GM18907 (cell line): ENCODE measurements around the gene GNAI3.
"Not testable (repeated sequence)": the region's sequence is repeated elsewhere in the genome, so short reads cannot be mapped to it uniquely, and the experiment has no call there.

Experiments
- ATAC-seq: cut with Tn5 transposase; IDR thresholded peaks from one replicate; pipeline ENCODE4 v1.9.1; 2021; ENCODE audit warnings: mild to moderate bottlenecking, moderate library complexity; ENCODE audit not compliant: unreplicated experiment

The GNAI3 gene

GRCh38 chr1:109657395-109657794 lies 109.0 kb downstream of the GNAI3 start:
- ATAC-seq, result no peak

DNA sequence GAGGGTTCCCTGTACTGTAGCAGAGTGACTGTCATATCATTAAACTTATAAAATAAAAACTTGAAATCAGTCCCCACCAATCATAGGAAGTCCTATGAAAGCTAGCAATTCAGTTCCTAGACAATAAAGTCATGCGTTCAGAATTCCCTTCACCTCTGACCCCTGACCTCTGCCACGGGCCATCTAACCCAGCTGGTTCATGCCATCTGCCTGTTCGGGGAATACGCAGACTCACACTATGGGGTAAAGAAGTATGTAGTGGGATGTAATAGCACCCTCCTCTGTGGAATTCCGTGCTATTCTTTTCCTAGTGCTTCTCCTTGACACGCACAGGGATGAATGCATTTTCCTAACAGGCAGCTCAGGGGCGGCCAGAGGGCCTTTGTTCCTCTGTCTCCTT lies 109.6 kb downstream of the GNAI3 start:
- no peak for ATAC-seq

DNA sequence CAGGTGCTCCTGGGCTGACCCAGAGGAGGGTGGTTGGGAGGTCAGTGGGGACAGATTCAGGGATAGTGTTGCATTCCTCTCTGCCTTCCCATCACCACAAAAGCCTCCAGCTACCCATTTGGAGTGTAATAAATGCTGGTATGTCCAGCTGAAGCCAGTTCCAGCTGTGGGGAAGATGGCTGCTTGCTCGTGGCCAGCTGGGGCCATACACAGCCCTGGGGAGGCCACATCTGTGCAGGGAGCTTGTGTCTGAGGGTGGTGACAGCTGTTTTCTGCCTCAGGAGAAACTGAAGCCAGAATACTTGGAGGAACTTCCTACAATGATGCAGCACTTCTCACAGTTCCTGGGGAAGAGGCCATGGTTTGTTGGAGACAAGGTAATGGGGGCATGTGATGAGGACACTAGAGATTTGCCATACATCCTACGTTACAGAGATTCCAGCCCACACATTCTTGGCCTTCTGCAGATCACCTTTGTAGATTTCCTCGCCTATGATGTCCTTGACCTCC lies 110.2 kb downstream of the GNAI3 start:
- ATAC-seq, result no peak

- ATAC-seq, result no peak
Measured at GRCh38 chr1:109659145-109659544, 110.7 kb downstream of the GNAI3 start.

- no peak for ATAC-seq
Measured at GRCh38 chr1:109659997-109660690, 111.7 kb downstream of the GNAI3 start.

GRCh38 chr1:109660691-109661026 lies 112.2 kb downstream of the GNAI3 start:
- ATAC-seq, result not testable (repeated sequence)

DNA sequence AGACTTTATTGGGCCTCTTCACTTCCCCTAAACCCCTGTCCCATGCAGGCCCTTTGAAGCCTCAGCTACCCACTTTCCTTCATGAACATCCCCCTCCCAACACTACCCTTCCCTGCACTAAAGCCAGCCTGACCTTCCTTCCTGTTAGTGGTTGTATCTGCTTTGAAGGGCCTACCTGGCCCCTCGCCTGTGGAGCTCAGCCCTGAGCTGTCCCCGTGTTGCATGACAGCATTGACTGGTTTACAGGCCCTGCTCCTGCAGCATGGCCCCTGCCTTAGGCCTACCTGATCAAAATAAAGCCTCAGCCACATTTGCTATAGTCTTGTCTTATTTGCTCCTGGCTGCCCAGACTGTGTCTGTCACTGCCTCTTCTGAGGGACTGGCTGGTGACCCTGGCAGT lies 113.0 kb downstream of the GNAI3 start:
- ATAC-seq, result no peak

DNA sequence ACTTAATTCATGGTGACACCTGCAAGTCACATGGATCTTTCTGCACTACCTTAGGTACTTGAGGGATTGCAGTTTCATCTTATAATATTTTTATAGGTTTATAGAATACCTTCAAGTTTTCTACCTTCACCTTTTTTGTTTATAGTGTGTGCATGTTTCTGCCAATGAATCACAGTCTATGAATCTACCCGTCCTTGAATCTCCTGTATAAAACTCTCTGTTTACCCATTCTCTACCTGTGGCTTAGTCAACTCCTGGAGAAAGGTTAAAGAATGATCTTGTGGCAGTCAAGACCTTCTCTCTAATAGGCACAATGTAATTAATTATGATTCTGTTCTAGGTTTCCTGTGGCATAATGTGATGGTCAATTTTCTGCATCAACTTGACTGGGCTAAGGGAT lies 116.3 kb downstream of the GNAI3 start:
- ATAC-seq, result no peak

DNA sequence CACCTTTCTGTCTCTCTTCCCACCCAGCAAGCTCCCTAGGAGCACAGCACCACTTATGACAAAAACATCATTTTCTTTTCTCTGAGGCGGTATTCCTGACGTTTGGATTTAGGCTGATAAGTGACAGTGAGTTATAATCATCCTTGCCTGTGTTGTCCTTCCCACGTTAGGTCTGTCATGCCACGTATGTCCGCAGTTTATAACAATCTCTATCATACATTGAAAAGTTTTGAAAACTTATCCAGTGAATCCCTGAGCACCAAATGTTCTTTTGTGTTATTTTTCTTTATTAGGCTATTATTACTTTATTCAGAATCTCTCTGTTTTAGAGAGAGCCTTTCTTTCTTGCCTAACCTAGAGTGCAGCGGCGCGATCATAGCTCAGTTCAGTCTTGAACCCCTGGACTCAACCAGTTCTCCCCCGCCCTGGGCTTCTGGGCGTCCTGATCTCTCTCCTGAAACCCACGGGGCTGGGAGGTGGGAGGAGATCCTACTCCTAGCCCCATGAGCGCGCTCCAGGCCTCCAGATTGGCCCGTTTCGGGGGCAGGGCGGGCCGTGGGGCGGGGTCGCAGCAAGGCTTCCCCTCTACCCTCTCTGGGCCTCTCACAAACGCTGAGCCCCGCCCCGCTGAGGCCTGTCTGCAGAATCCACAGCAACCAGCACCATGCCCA lies 119.2 kb downstream of the GNAI3 start, which contains the start of gene GSTM2:
Gene GSTM2, plus strand, starts transcription at position 606 of the 671 bp plus-strand sequence. Its CDS starts 59 bp downstream, at position 665.
- peak; percentile 98 for ATAC-seq
